H1 (cell line): Measurements from ENCODE around the gene PDZK1IP1. TPM values are rescaled to one million over a fixed set of nuclear protein-coding genes. Genes with fewer than 3 reads are reported as not detected.

ENCODE experiments used
- CEBPB ChIP-seq: IDR thresholded peaks from 2 replicates; pipeline ENCODE4 v1.6.1; 2012; ENCODE audit warnings: low read depth, low read length
- CHD7 ChIP-seq: fragments of 300-600 bp; sonication (generic); IDR thresholded peaks from 2 replicates; pipeline ENCODE4 v1.7.1; 2012; ENCODE audit warnings: low read length, moderate library complexity, mild to moderate bottlenecking, inconsistent platforms; ENCODE audit not compliant: insufficient replicate concordance
- KDM1A ChIP-seq: fragments of 200-600, 300-600 bp; sonication (generic); IDR thresholded peaks from 2 replicates; pipeline ENCODE4 v1.7.1; 2016; ENCODE audit warnings: mild to moderate bottlenecking, low read length, borderline replicate concordance
- ZNF274 ChIP-seq: IDR thresholded peaks from 2 replicates; pipeline ENCODE4 v1.7.0; 2012; ENCODE audit warnings: low read length, borderline replicate concordance; ENCODE audit errors: extremely low read depth
- polyA plus RNA-seq, 7 experiments: library from polyadenylated mRNA; depleted of rRNA in 3 of 7; stranded (reverse) in 5 of 7; unstranded in 2 of 7; fragments of >200 nt in 5 of 7; fragments of 200-250 nt in 2 of 7; gene quantifications; 1 replicate in 5 of 7; 2 replicates in 1 of 7; 4 replicates in 1 of 7; pipeline versions ENCODE4 v1.2.1 to v1.2.3, GENCODE V29; 2011 to 2013; ENCODE audit warnings: missing spikeins in 2 of 7, mixed read lengths in 2 of 7
- total RNA-seq: library from RNA; stranded (reverse); fragmentation: NEBNext Ultra II Directional; extraction: Animal tissue kit (Norgen Biotek cat#: 25700); gene quantifications from 2 replicates; pipeline ENCODE4 v1.2.1, GENCODE V29; 2021

The PDZK1IP1 gene
- total and polyA plus RNA-seq, 2 of the 8 experiments (the other 6 are each of a cell fraction or from before 2014, with no cell fraction given) = 0.17 TPM; not detected in 1

GRCh38 chr1:47160716-47161115 lies 29.1 kb downstream of the PDZK1IP1 start (continued):
- no peak for TF ChIP-seq CHD7
- TF ChIP-seq ZNF274 = no peak
- no peak for TF ChIP-seq KDM1A
- no peak for TF ChIP-seq CEBPB
